Left colon (tissue), 2 donors: Measurements from ENCODE around the gene ATP5MC2. TPM values are rescaled to one million over a fixed set of nuclear protein-coding genes. Genes with fewer than 3 reads are reported as not detected.
A peak's percentile ranks its signal among the peaks of the same experiment; 100 is the strongest.
"Not testable (repeated sequence)": the region's sequence is repeated elsewhere in the genome, so short reads cannot be mapped to it uniquely, and the experiment has no call there.

ENCODE experiments used
- ATAC-seq: fragments of 200-7000 bp; cut with Tn5 transposase; one replicate; pipeline ENCODE4 v1.9.1; 2020; ENCODE audit warnings: mild to moderate bottlenecking, moderate library complexity
- DNase-seq, 2 donors: peaks; one replicate each; pipeline ENCODE4 v3.0.0-alpha.2; 2020
- intact Hi-C, 2 donors: fragments of 100-400 bp; cut with DNase I in 1 of 2; cut with micrococcal nuclease in 1 of 2; formaldehyde crosslinking; loops; one replicate each; pipeline versions ENCODE4 v1.11.2 to v1.14.0; 2022; cut with DNase I, micrococcal nuclease
- long read RNA-seq: library from polyadenylated mRNA; unstranded; transcript quantifications from one replicate; pipeline ENCODE4 v2.0.0, GENCODE V29; 2021
- total RNA-seq, 2 donors: library from RNA; stranded (reverse); fragmentation: NEBNext Ultra II Directional; extraction: Animal tissue kit (Norgen Biotek cat#: 25700); gene quantifications; one replicate each; pipeline ENCODE4 v1.2.1, GENCODE V29; 2021
- donor health status: DM: no; HTN: no; CAD: no.
- donor health status: DM: yes; HTN: yes; CAD: no.

ATP5MC2 gene
- 100 to 1,000 TPM; 323 to 371 TPM for total RNA-seq
- long read RNA-seq, transcript ATP5MC2-202 (5 exons, 878 nt): major isoform, 54 of 87 reads
- long read RNA-seq, transcript ATP5MC2-203 (4 exons, 1,976 nt): minor isoform, 22 of 87 reads
- long read RNA-seq, partial matches to known transcripts: 4 of 87 reads
- long read RNA-seq, other reads (novel, unspliced or antisense): 6 of 87 reads

- DNase-seq: peak; percentile 97
- peak; percentile 95 for ATAC-seq
- intact Hi-C loops: loop anchor here (5.0 to 10.0 kb wide), 3 partner anchors 51 to 134 kb away; partner anchors contain the start of gene ATF7 (in 1 of the 2)
Measured at GRCh38 chr12:53675701-53676607, at the start of gene ATP5MC2. ATP5MC2 (minus strand) TSS chr12:53676083; CDS start chr12:53672614, 3,469 bp downstream.

DNA sequence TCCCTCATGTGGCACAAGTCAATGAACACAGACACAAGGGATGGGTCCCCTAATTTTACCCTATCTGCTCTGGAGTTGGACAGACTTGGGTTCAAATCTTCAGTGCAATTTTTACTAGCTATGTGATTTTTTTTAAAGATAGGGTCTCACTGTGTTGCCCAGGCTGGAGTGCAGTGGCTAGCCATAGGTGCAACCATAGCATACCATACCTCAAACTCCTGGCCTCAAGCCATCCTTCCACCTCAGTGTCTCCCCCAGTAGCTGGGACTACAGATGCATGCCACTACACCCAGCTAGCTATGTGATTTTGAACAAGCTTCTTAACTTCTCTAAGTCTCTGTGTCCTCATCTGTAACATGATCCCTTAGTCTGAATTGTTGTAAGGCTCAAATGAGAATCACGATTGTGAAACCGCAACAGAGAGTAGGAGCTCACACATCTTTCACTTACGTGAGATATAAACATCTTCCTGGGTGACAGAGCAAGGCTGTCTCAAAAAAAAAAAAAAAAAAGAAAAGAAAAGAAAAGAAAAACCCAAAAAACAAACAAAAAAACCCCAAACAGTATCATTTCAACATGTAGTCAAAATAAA is 46.7 kb upstream of the ATP5MC2 start:
- no peak for ATAC-seq

GRCh38 chr12:53720946-53721345 is 45.1 kb upstream of the ATP5MC2 start:
- ATAC-seq (no peak), DNase-seq (no peak)
- intact Hi-C loops: no loop called here

More for the DNA sequence above, 46.7 kb upstream of the ATP5MC2 start:
- no peak for DNase-seq
- intact Hi-C loops: no loop called here

GRCh38 chr12:53719649-53720048 is 43.8 kb upstream of the ATP5MC2 start:
- intact Hi-C loops: no loop called here
- no peak for DNase-seq
- no peak for ATAC-seq

GRCh38 chr12:53718567-53718966 is 42.7 kb upstream of the ATP5MC2 start:
- intact Hi-C loops, ATAC-seq, DNase-seq: not testable (repeated sequence)

DNA sequence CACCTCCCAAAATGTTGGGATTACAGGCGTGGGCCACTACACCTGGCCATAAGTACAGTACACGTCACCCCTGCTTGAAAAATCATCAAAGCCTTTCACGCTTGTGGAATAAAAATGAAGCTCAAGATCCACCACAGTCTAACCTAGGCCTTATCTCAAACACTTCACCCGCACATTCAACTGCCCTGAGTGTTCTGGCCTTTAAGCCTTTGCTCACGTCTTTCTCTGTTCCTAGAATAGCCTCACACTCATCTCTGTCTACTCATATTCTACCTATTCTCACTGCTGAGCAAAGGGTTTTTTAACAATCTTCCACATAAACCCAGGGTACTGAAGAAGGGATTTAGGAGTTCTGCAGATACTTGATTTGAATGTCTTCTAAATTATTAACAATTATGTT is 41.4 kb upstream of the ATP5MC2 start:
- no peak for ATAC-seq
- DNase-seq: no peak
- intact Hi-C loops: no loop called here

- DNase-seq (no peak), ATAC-seq (no peak)
- intact Hi-C loops: no loop called here
Measured at GRCh38 chr12:53714004-53714403, 38.1 kb upstream of the ATP5MC2 start.

GRCh38 chr12:53713516-53713915 is 37.6 kb upstream of the ATP5MC2 start:
- DNase-seq (no peak), ATAC-seq (no peak)
- intact Hi-C loops: no loop called here

DNA sequence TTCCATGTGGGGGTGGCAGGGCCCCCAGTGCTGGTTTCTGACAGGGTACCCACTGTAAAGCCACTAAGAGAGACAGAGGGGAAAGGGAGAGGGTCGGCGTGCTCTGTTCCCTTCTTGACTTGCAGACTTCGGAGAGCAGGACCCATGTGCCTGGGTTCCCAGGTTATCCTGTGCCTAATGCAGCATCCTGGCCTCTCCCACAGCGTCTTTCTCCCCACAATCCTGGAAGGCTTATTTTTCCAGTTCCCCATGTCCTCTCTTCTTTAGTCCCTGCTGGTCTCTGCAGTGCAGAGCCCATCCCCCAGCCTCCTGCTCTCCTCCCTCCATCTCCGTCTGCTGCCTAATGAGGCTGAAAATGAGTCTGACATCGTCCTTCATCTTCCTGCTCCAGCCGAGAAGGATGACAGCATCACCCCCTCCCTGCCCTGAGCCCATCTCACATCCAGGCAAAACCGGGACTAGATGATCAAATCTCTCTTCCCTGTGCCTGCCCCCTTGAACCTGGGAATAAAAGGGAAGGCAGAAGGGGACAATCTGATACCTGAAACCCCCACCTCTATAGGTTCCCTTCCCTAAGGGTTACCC is 36.3 kb upstream of the ATP5MC2 start:
- no peak for ATAC-seq
- intact Hi-C loops: no loop called here
- no peak for DNase-seq

DNA sequence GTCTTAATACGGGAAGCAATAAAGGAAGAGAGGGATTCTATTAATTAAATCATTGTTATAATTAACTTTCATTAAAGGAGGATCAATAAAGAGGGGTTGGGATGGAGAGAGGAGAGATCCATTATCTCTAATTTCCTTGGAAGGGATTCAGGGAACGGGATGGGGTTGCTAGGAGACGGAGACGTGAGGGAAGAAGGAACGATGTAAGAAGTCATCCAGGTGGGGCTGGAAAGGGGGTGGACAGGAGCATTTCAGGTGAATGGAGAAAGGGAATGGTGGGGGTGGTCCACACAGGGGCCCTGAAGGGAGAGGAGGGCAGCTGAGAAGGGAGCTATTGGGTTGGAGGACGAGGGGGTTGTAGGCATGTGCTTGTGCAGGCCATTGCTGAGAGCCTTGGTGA is 34.2 kb upstream of the ATP5MC2 start:
- intact Hi-C loops: no loop called here

GRCh38 chr12:53709671-53710070 is 33.8 kb upstream of the ATP5MC2 start:
- no peak for ATAC-seq

More for the DNA sequence above, 34.2 kb upstream of the ATP5MC2 start:
- DNase-seq (no peak), ATAC-seq (no peak)

GRCh38 chr12:53706080-53706479 is 30.2 kb upstream of the ATP5MC2 start:
- intact Hi-C loops: no loop called here
- no peak for DNase-seq
- ATAC-seq: no peak

More at GRCh38 chr12:53709671-53710070, 33.8 kb upstream of the ATP5MC2 start:
- no peak for DNase-seq
- intact Hi-C loops: no loop called here

DNA sequence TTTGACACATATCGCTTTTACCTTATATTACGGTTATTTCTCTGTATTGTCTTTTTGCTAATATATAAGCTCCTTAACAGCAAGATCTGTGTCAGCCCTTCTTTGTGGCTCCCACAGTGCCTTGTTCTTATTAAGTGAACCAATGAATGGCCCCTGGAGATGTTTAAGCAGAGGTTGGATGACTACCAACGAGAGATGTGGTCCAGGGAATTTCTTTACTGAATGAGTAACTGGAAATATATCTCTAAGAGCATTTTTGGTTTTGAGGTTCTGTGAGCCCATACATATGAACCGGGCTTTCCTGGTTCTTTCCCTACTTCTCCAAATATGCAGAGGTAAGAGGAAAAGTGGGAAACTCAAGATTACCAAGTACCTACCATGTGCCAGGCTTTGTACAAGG is 27.9 kb upstream of the ATP5MC2 start:
- DNase-seq (no peak), ATAC-seq (no peak)
- intact Hi-C loops: loop anchor here in 1 of 2 donors (5.0 kb wide), 1 partner anchor 39 kb away; no protein-coding TSS in a partner anchor

DNA sequence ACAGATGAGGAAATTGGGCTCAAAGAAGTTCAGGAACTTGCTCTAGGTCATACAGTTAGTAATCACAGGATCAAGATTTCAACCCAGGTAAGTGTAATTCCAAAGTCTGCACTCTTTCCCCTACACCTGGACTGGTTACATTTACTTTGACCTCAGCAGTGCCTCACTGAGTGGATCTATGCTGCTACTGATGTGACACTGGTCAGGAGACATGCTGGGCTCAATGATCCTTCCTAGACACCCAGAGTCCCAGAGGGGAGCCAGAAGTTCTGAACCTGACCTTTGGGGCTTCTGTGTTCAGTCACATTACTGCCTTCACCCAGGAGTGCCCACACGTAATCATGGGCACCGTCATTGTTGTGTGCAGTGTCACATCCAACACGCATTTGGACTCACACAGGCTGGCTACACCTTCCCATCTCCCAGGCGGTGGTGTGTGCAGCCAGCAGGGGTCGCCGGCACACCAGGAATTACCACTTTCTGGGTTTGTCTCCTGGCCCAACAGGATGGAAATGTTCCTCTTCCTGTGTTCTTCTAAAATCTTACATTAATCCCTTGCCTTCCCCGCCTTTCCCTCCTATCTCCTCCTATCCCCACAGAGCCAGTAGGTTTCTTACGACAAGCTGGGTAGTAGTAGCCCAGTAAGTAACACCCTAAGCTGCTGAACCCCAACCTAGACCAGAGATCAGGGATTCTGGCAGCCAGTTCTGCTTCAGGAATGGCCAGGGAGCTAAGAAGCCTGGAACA is 25.8 kb upstream of the ATP5MC2 start:
- intact Hi-C loops: loop anchor here in 1 of 2 donors (5.0 kb wide), 1 partner anchor 41 kb away; no protein-coding TSS in a partner anchor
- DNase-seq (peak; percentile 65 to 86), ATAC-seq (peak; percentile 90)

GRCh38 chr12:53700567-53700966 is 24.7 kb upstream of the ATP5MC2 start:
- ATAC-seq (no peak), DNase-seq (no peak)
- intact Hi-C loops: loop anchor here in 1 of 2 donors (5.0 kb wide), 1 partner anchor 42 kb away; no protein-coding TSS in a partner anchor

DNA sequence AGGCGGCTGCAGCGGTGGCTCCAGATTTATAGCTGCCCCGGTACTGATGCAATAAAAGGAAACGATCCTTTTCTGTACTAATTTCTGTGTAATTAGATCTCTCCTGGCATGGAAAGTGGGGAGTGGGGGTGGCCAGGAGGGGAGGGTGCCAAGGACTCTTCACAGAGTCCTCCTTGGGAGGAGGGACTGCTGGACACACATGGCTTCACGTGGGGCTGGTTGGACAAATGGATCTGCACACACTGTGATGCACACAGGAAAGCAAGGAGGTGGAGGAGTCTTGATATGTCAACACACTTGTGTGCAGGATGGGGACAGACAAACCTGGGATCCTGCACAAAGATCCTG is 23.8 kb upstream of the ATP5MC2 start:
- intact Hi-C loops: loop anchor here in 1 of 2 donors (5.0 kb wide), 1 partner anchor 43 kb away; no protein-coding TSS in a partner anchor
- ATAC-seq (no peak), DNase-seq (no peak)

DNA sequence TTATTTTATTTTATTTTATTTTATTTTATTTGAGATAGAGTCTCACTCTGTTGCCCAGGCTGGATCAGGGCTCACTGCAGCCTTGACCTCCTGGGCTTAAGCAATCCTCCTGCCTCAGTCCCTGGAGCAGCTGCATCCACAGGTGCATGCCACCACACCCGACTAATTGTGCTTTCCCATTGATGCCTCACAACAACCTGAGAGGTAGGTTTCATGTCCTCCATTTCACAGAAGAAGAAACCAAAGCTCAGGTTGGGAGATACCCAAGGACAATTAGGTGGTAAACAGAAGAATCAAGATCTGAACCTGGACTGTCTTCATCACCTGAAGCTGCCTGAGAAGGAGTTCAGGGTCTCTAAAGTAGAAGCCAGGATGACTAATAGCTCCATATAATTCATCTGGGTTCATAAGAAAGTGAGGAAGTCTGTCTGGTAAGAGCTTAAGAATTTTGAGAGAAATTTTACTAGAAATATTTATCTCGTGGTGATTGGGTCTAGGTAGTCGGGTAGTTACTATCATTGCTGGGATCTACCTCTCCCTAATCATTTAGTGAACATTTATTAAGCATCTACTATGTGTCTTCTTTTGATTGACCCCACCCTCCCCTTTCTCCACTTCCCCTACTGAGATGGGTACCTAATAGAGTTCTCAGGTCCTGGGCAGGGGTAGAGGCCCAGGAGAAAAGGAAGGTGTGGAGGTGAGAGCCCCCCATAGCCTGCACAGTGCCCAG is 23.2 kb upstream of the ATP5MC2 start:
- intact Hi-C loops: no loop called here
- no peak for DNase-seq
- ATAC-seq: no peak
